HG03196 (cell line): ENCODE data around the gene LY6G5B.

Experiments used
- ATAC-seq: cut with Tn5 transposase; IDR thresholded peaks from one replicate; pipeline ENCODE4 v1.9.1; 2021; ENCODE audit not compliant: unreplicated experiment

The LY6G5B gene

DNA sequence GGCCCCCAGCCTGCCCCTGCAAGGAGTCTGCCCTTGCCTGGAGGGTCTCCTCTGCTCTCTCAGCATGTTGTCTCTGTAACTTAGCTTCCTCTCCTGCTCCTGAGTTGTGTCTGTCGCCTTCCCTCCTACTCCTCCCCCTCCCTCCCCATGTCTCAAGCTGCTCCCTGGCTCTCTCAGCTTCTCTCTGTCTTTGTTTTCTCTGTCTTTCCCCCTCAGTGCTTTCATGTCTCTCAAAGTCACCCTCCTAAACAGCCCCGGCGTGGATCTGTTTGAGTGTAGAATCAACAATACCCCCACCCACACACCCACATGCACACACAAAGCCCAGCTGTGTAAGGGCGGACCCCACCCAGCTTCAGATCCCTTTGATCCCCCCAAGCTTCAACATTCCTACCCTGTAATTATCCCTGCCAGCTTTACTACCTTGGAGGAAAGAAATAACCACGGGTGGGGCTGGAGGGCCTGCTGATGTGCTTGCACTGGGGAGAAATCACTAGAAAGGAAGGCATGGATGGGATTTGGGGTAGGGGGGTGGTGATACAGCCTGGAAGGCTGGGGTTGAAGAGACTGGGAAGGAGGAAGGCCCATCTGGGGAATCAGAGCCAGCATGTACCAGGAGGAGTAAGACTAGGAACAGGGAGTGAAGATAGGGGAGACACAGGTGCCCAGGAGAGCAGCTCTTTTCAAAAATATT, 44.4 kb downstream of the LY6G5B start:
- ATAC-seq = no peak

DNA sequence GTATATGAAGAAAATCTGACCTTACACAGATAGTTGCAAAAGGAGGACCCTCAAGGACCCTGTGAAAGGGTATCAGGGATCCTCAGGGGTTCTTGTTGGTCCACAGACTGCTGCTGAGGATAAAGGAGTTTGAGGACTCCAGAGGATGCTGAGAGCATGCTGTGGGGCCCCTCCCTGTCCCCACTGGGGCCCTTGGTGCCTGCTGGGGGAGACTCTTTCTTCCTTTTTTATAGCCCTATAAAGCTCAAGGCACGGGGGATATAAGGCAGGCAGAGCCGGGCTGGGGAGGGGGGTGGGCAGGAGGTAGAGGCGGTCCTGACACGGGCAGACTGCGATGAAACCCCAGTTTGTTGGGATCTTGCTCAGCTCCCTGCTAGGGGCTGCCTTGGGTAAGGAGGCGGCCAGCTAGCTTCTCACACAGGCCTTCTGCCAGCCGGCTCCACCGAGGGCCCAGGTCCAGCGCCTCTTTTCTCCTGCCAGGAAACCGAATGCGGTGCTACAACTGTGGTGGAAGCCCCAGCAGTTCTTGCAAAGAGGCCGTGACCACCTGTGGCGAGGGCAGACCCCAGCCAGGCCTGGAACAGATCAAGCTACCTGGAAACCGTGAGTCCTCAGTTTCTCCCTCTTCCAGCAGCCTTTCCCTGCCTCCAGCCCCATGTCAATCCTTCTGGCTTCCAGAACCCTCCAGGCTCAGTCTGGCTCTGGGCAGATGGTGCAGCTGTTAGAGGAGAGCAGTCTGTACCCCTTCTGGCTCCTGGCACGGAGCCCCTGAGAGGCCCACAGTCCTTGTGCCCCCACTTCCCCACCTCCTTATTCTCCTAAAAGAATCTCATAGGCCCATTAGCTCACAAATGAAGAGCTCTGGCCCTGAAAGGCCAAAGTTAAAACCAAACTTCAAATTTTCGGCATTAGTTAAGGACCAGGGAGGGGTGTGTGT, 45.5 kb downstream of the LY6G5B start, which contains the start of gene LY6G6D:
Gene LY6G6D (plus strand): TSS at position 327 of the 937 bp plus-strand sequence. CDS start 8 bp downstream, at position 335.
- ATAC-seq = no peak

DNA sequence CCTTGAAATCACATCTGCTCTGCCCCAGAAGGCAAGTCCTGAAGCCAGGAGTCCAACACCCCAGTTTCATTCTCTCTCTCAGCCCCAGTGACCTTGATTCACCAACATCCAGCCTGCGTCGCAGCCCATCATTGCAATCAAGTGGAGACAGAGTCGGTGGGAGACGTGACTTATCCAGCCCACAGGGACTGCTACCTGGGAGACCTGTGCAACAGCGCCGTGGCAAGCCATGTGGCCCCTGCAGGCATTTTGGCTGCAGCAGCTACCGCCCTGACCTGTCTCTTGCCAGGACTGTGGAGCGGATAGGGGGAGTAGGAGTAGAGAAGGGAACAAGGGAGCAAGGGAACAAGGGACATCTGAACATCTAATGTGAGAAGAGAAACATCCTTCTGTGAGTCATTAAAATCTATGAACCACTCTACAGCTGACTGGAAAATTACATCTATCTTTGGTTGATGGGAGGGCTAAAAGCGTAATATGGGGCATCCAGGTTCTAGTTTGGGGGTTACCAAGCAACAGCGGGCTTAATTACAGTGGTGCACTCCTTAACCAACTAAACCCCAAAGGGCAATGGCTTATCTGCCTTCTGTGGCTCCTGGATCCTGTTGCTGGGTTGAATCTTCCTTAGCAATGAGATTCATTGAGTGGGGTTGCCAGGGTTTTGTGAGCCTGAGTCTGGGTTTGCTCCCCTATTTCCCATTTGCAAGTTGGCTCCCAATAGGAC, 47.9 kb downstream of the LY6G5B start:
- ATAC-seq = no peak

DNA sequence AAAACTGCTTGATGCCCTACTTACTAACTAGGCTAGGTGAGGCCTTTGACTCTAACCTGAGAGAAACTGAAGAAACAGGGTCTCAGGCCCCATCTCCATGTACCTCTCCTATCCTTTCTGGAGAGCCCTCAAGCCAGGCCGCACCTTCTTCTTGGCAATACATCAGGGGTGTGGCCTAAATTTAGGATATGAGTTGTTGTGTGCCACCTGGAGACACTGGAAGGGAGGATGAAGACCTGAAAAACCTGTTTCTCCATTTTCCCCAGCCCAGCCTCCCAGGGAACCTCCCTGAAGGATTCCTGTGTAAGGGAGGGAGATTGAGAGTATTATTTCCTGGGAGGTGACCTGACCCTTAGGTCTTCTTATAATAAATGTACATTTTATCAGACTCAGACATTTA, 48.5 kb downstream of the LY6G5B start:
- no peak for ATAC-seq

DNA sequence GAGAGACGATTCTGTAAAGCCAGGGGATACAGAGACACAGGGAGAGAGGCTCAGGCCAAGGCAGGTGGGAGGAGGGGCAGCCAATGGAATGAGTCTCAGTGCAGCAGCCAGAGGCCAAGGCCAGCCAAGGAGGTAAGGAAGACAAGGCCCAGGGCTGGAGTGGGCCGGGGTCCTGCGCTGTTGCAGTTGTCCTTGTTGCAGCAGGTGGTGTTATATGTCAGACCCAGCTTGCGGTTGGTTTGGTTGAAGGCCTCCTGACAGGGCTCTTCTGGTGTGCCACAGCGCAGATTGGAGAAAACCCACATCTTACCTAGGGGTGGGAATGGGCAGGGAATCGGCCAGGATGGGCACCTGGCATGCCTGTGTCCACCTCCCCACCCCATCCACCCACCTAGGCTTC, 49.2 kb downstream of the LY6G5B start:
- ATAC-seq = no peak

DNA sequence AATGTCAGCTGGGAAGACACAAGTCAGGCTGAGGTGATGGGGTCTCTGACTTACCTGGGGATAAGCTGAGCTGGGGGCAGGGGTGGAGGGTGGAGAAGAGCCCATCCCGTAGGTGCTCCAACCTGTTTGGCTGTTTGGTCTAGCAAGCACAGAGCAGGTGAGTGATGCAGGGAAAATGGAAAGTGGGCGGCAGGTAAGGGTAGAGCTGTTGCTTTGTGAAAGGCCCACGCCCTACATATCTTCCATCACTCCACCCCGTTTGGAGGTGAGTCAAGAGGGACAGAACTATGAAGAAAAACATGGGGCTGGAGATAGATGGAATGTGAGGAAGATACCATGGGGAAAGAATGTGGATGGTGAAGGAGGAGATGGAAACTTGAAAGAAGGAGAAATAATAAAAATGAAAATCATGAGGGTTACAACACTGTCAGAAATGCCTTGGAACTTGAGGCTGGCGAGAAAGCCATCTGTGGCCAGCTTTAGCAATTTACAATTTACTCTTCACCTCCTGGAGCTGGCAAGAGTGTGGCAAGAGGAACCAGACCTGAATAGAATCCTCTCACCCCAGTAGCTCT, 50.5 kb downstream of the LY6G5B start:
- no peak for ATAC-seq

DNA sequence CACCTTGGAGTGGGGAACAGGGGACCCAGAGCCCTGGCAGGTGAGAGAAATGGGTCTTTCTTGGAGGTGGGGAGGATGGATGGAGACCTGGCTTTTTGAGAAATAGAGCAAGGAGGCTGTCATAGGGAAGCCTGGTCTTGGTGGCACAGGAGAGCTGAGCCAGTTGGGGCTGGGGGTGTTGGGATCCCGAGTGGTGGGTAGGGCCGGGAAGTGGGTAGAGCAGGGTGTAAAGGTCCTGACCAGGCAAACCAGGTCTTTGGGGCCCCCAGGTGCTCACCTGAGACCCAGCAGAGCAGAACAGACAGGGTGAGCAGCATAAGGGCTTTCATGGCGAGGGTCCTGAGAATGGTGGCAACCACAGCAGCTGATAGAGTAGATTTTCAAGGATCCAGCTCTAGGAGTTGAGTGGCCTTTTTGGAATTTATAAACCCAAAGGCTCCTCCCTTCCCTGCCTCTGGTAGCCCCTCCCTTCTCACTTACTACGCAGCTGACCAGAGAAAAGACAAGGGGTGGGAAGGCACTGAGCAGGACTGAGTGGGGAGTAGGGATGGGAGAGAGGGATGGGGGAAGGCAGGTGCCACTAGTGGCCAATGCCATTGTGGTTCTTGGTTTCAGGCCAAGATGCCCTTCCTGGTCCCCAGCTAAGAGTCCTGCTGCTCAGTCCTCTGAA, 51.7 kb downstream of the LY6G5B start, which contains the start of gene LY6G6C:
Gene LY6G6C (minus strand): TSS at position 396 of the 670 bp plus-strand sequence. CDS start 67 bp downstream, at position 329.
- no peak for ATAC-seq

DNA sequence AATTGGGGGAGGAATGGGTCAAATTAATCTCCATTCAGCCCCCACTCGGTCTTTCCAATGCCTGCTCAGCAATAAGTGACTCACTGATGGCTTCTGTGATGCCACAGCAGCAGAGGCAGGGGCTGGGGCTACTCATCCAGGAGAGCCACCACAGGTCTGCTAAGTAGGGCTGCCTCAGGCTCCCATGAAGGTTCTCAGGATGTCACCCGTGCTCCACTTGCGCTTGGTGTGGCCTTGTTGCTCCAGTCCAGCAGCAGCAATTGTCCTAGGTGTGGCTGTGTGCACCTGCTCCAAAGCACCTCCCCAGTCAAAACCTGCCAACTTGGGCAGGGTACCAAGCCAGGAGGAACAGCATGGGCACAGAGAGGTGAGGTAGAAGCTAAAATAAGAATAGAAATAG, 52.4 kb downstream of the LY6G5B start:
- no peak for ATAC-seq
